HG03175 (cell line): ENCODE measurements around the gene KYNU.
"Not testable (repeated sequence)": the region's sequence is repeated elsewhere in the genome, so short reads cannot be mapped to it uniquely, and the experiment has no call there.

Experiments
- ATAC-seq: cut with Tn5 transposase; IDR thresholded peaks from one replicate; pipeline ENCODE4 v1.9.1; 2021; ENCODE audit warnings: mild to moderate bottlenecking, moderate library complexity; ENCODE audit not compliant: unreplicated experiment

KYNU gene

GRCh38 chr2:142914507-142915313, 37.2 kb downstream of the KYNU start:
- ATAC-seq, result peak; percentile 100

GRCh38 chr2:142915502-142915901, 38.0 kb downstream of the KYNU start:
- no peak for ATAC-seq

GRCh38 chr2:142918624-142919023, 41.2 kb downstream of the KYNU start:
- ATAC-seq, result no peak

GRCh38 chr2:142920571-142920970, 43.1 kb downstream of the KYNU start:
- no peak for ATAC-seq

- no peak for ATAC-seq
Measured at GRCh38 chr2:142926445-142926844, 49.0 kb downstream of the KYNU start.

- no peak for ATAC-seq
Measured at GRCh38 chr2:142930835-142931398, 53.5 kb downstream of the KYNU start.

GRCh38 chr2:142933916-142934315, 56.5 kb downstream of the KYNU start:
- no peak for ATAC-seq

GRCh38 chr2:142935563-142936089, 58.2 kb downstream of the KYNU start:
- ATAC-seq, result no peak

- ATAC-seq, result no peak
Measured at GRCh38 chr2:142936629-142937028, 59.2 kb downstream of the KYNU start.

- no peak for ATAC-seq
Measured at GRCh38 chr2:142937347-142937746, 59.9 kb downstream of the KYNU start.

GRCh38 chr2:142938240-142938639, 60.8 kb downstream of the KYNU start:
- no peak for ATAC-seq

- ATAC-seq, result no peak
Measured at GRCh38 chr2:142940606-142941223, 63.3 kb downstream of the KYNU start.

GRCh38 chr2:142942690-142943089, 65.2 kb downstream of the KYNU start:
- ATAC-seq, result no peak

GRCh38 chr2:142944264-142944663, 66.8 kb downstream of the KYNU start:
- ATAC-seq, result no peak

- ATAC-seq, result no peak
Measured at GRCh38 chr2:142944721-142945120, 67.3 kb downstream of the KYNU start.

- no peak for ATAC-seq
Measured at GRCh38 chr2:142946941-142947340, 69.5 kb downstream of the KYNU start.

GRCh38 chr2:142948723-142949122, 71.3 kb downstream of the KYNU start:
- ATAC-seq, result not testable (repeated sequence)

- ATAC-seq, result not testable (repeated sequence)
Measured at GRCh38 chr2:142950323-142950722, 72.9 kb downstream of the KYNU start.

GRCh38 chr2:142951190-142952007, 73.9 kb downstream of the KYNU start:
- ATAC-seq, result no peak

- ATAC-seq, result no peak
Measured at GRCh38 chr2:142952018-142952417, 74.6 kb downstream of the KYNU start.
